DND-41 (cell line): ENCODE measurements around the gene SF3A1.

ENCODE experiments used
- CTCF ChIP-seq: IDR thresholded peaks from 2 replicates; pipeline ENCODE4 v1.5.1; 2012; ENCODE audit warnings: borderline replicate concordance, low read length, moderate library complexity, mild to moderate bottlenecking; ENCODE audit not compliant: poor library complexity, severe bottlenecking; ENCODE audit errors: extremely low read depth
- EZH2 ChIP-seq: IDR thresholded peaks from 3 replicates; pipeline ENCODE4 v1.6.1; 2012; ENCODE audit warnings: borderline replicate concordance, low read depth, mild to moderate bottlenecking, moderate library complexity, low read length, inconsistent platforms; ENCODE audit not compliant: severe bottlenecking

- TF ChIP-seq CTCF (no peak), EZH2 (no peak)
Observed at GRCh38 chr22:30308093-30308492, 48.6 kb downstream of the SF3A1 start.
